Astrocyte (in vitro differentiated cells and primary cell): ENCODE results near the gene NMNAT3. TPM values are rescaled to one million over a fixed set of nuclear protein-coding genes. Genes with fewer than 3 reads are reported as not detected.

Experiments
- DNase-seq: peaks from one replicate; pipeline ENCODE4 v3.0.0-alpha.2; 2010; ENCODE audit warnings: low read depth
- FAIRE-seq: peaks from 2 replicates; lab custom pipeline; 2011; peaks lifted over from hg19 to GRCh38; lab: Jason Lieb, UNC
- H2AFZ ChIP-seq: 2 replicates; pipeline ENCODE4 v1.6.0; 2012; ENCODE audit warnings: low read depth, low read length, inconsistent platforms
- H3K27ac ChIP-seq: 2 replicates; pipeline ENCODE4 v1.5.1; 2011; ENCODE audit warnings: low read depth, low read length, inconsistent platforms
- H3K27me3 ChIP-seq: 2 replicates; pipeline ENCODE4 v1.6.0; 2011; ENCODE audit warnings: low read length, inconsistent platforms; ENCODE audit not compliant: insufficient read depth
- H3K36me3 ChIP-seq: 2 replicates; pipeline ENCODE4 v1.5.1; 2011; ENCODE audit warnings: low read length, inconsistent platforms; ENCODE audit not compliant: insufficient read depth
- H3K4me1 ChIP-seq: 2 replicates; pipeline ENCODE4 v1.5.1; 2011; ENCODE audit warnings: low read length, inconsistent platforms; ENCODE audit not compliant: insufficient read depth
- H3K4me2 ChIP-seq: 2 replicates; pipeline ENCODE4 v1.6.0; 2012; ENCODE audit warnings: low read length, inconsistent platforms
- H3K4me3 ChIP-seq: 2 replicates; pipeline ENCODE4 v1.5.1; 2011; ENCODE audit warnings: low read depth, mild to moderate bottlenecking, low read length, inconsistent platforms; ENCODE audit not compliant: insufficient read depth
- H3K79me2 ChIP-seq: 2 replicates; pipeline ENCODE4 v1.6.0; 2012; ENCODE audit warnings: mild to moderate bottlenecking, low read length, inconsistent platforms; ENCODE audit not compliant: insufficient read depth
- H3K9ac ChIP-seq: 2 replicates; pipeline ENCODE4 v1.6.0; 2012; ENCODE audit warnings: mild to moderate bottlenecking, low read length, inconsistent platforms
- H3K9me3 ChIP-seq: 2 replicates; pipeline ENCODE4 v1.5.1; 2012; ENCODE audit warnings: low read depth, mild to moderate bottlenecking, low read length, inconsistent platforms; ENCODE audit not compliant: insufficient read depth
- H4K20me1 ChIP-seq: 2 replicates; pipeline ENCODE4 v1.6.0; 2012; ENCODE audit warnings: low read length, inconsistent platforms; ENCODE audit not compliant: insufficient read depth
- H3K27ac Mint-ChIP-seq: one replicate; pipeline ENCODE4 v1.8.0; 2021; ENCODE audit warnings: mild to moderate bottlenecking, mixed read lengths; ENCODE audit not compliant: unreplicated experiment
- H3K27me3 Mint-ChIP-seq: one replicate; pipeline ENCODE4 v1.8.0; 2021; ENCODE audit warnings: low read depth, mixed read lengths; ENCODE audit not compliant: unreplicated experiment
- H3K36me3 Mint-ChIP-seq: one replicate; pipeline ENCODE4 v1.8.0; 2021; ENCODE audit warnings: low read depth, mixed read lengths; ENCODE audit not compliant: unreplicated experiment
- H3K4me1 Mint-ChIP-seq: one replicate; pipeline ENCODE4 v1.8.0; 2021; ENCODE audit warnings: low read depth, mixed read lengths; ENCODE audit not compliant: unreplicated experiment
- H3K4me3 Mint-ChIP-seq: one replicate; pipeline ENCODE4 v1.8.0; 2021; ENCODE audit warnings: mild to moderate bottlenecking, moderate library complexity, mixed read lengths; ENCODE audit not compliant: unreplicated experiment
- H3K9me3 Mint-ChIP-seq: one replicate; pipeline ENCODE4 v1.8.0; 2021; ENCODE audit warnings: mild to moderate bottlenecking, mixed read lengths; ENCODE audit not compliant: unreplicated experiment
- CTCF ChIP-seq: IDR thresholded peaks from 2 replicates; pipeline ENCODE4 v1.5.1; 2011; ENCODE audit warnings: low read depth, mild to moderate bottlenecking, inconsistent platforms, low read length, moderate library complexity; ENCODE audit not compliant: insufficient read depth
- EZH2 ChIP-seq: IDR thresholded peaks from 2 replicates; pipeline ENCODE4 v1.6.1; 2012; ENCODE audit warnings: mild to moderate bottlenecking, low read length, inconsistent platforms; ENCODE audit not compliant: insufficient read depth
- total RNA-seq: library from RNA; stranded (reverse); gene quantifications from 2 replicates; pipeline ENCODE4 v1.2.1, GENCODE V29; 2021

The NMNAT3 gene
- total RNA-seq, 1 donor from 2014 or later: 1.3 TPM

GRCh38 chr3:139529662-139530061 is 148.1 kb downstream of the NMNAT3 start:
- no peak overlapping the region for H3K27ac Mint-ChIP-seq
- Histone ChIP-seq H4K20me1 (peaks cover 56% of the 10 kb centered on the region), H2AFZ (no peak overlapping the region), H3K79me2 (peaks cover 71% of the 10 kb centered on the region), H3K4me3 (no peak overlapping the region), H3K27me3 (no peaks in the 10 kb centered on the region), H3K27ac (no peak overlapping the region), H3K4me1 (peaks cover 33% of the 10 kb centered on the region), H3K9ac (no peak overlapping the region), H3K36me3 (peaks cover 36% of the 10 kb centered on the region), H3K4me2 (no peak overlapping the region), H3K9me3 (no peaks in the 10 kb centered on the region)
- no peaks in the 10 kb centered on the region for H3K9me3 Mint-ChIP-seq
- FAIRE-seq (no peak), DNase-seq (no peak)
- no peak overlapping the region for H3K4me3 Mint-ChIP-seq
- H3K4me1 Mint-ChIP-seq: peaks cover 8% of the 10 kb centered on the region
- H3K27me3 Mint-ChIP-seq: no peaks in the 10 kb centered on the region
- peaks cover 5% of the 10 kb centered on the region for H3K36me3 Mint-ChIP-seq
- TF ChIP-seq EZH2 (no peak), CTCF (no peak)

- no peak for FAIRE-seq
- no peak for DNase-seq
- Mint-ChIP-seq H3K4me3 (no peak overlapping the region), H3K9me3 (no peaks in the 10 kb centered on the region), H3K27ac (no peak overlapping the region), H3K4me1 (peaks cover 2% of the 10 kb centered on the region), H3K36me3 (peaks cover 5% of the 10 kb centered on the region), H3K27me3 (no peaks in the 10 kb centered on the region)
- H3K4me3 ChIP-seq: no peak overlapping the region
- TF ChIP-seq EZH2: no peak
- no peak for TF ChIP-seq CTCF
- H3K27me3 ChIP-seq: no peaks in the 10 kb centered on the region
- peaks cover 61% of the 10 kb centered on the region for H4K20me1 ChIP-seq
- H3K36me3 ChIP-seq: peaks cover 36% of the 10 kb centered on the region
- H3K27ac ChIP-seq: no peak overlapping the region
- H3K9me3 ChIP-seq: no peaks in the 10 kb centered on the region
- no peak overlapping the region for H3K9ac ChIP-seq
- peaks cover 71% of the 10 kb centered on the region for H3K79me2 ChIP-seq
- peaks cover 26% of the 10 kb centered on the region for H3K4me1 ChIP-seq
- no peak overlapping the region for H3K4me2 ChIP-seq
- no peak overlapping the region for H2AFZ ChIP-seq
Measured at GRCh38 chr3:139528924-139529323, 148.8 kb downstream of the NMNAT3 start.

- peaks cover 2% of the 10 kb centered on the region for H3K4me1 Mint-ChIP-seq
Measured at GRCh38 chr3:139528281-139528680, 149.5 kb downstream of the NMNAT3 start.

More at GRCh38 chr3:139528281-139528680, 149.5 kb downstream of the NMNAT3 start:
- Histone ChIP-seq H3K4me1 (peaks cover 19% of the 10 kb centered on the region), H3K79me2 (peaks cover 71% of the 10 kb centered on the region), H3K9ac (no peak overlapping the region), H3K4me3 (no peak overlapping the region), H3K9me3 (no peaks in the 10 kb centered on the region), H3K27ac (no peak overlapping the region), H3K27me3 (no peaks in the 10 kb centered on the region), H4K20me1 (peaks cover 68% of the 10 kb centered on the region), H2AFZ (no peak overlapping the region), H3K36me3 (peaks cover 39% of the 10 kb centered on the region), H3K4me2 (no peak overlapping the region)
- DNase-seq: no peak
- Mint-ChIP-seq H3K4me3 (no peak overlapping the region), H3K9me3 (no peaks in the 10 kb centered on the region), H3K36me3 (peaks cover 5% of the 10 kb centered on the region), H3K27me3 (peaks cover 1% of the 10 kb centered on the region), H3K27ac (no peak overlapping the region)
- no peak for FAIRE-seq
- TF ChIP-seq CTCF (no peak), EZH2 (no peak)
